ENCODE results near the gene EFHC2.

GRCh38 chrX:44178274-44179053 lies 165.0 kb downstream of the EFHC2 start:
- TF ChIP-seq CTCF (IDR thresholded peaks at IDR 0.05) (no peak), POLR2A (IDR thresholded peaks at IDR 0.05) (no peak)

All from thyroid gland (tissue), 4 donors.